Stimulated activated CD4-positive, alpha-beta T cell treated with anti-CD3 and anti-CD28 coated beads, Interleukin-4, amount 100 ng/mL, for 24 hours (primary cell): ENCODE results near the gene KIAA0753.

ENCODE experiments used
- DNase-seq: peaks from one replicate; pipeline ENCODE4 v3.0.0-alpha.2; 2020

The KIAA0753 gene

DNA sequence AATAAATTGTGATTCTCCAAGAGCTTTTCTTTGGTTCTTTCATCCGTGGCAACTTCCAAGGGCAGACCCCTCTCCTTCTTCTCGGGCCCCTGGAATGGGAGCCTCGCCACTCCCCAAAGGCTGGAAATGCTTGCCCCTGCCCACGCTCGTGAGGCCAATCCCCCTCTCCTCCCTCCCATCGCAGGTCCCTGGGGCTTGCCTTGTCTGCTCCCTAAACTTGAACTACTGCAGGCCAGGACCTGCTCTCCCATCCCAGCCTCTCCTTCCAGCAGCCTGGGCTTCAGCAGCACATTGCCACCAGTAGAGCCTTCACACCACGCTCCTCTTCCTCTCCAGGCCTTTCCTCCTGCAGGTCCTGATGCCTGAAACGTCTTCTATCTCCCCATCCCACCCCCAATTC lies 95.2 kb downstream of the KIAA0753 start:
- DNase-seq = no peak

DNA sequence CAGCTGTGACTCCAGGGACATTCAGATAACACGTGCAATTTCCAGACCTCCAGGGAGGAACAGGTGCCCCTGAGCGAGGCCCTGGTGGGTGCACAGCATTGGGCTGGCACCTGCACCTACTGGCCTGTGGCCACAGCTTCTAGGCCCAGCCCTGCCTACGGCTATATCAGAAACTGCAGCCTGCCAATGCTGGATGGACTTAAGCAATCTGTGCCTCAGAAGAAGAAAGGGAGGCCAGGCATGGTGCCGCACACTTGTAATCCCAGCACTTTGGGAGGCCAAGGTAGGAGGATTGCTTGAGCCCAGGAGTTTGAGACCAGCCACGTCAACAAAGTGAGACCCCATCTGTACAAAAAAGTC lies 96.5 kb downstream of the KIAA0753 start:
- no peak for DNase-seq

DNA sequence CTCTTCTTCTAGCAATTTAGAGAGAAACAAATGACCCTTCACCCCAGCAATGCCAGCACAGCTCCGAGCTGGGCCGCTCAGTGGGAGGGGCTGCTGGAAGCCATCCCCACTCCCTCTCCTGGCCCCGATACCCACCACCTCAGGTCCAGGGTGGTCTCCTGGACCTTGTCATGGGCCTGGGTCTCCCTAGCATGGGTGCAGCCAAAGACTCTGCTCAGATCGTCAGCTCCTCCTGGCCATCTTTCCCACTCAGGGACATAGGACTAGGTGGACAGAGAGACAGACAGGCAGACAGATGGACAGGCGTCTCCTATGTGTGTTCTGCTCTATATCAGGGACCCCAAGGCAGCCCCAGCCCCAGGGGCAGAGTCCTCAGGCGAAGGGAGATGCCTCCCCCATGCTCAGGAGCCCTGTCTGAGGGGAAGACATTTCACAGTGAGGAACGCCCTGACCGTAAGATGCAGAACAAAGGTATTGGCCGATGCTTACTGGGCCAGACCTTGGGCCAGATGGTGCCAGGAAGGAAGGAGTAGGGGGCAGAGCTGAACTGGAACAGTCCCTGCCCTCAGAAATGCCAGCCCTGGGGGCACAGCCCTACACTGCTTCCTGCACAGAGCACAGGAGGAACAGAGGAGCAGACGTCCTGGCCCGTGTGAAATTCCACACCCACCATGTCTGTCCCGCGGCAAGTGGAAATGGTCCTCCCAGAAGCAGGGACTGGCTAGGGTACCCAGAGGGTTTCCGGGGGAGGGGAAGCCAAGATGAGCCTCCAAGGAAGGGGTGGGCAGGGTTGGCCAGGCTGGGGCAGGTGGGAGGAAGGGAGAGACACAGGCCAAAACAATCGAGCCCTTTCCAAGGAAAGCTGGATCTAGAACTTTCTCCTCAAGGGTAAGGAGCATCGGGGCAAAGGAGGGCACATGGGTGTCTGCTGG lies 97.2 kb downstream of the KIAA0753 start:
- no peak for DNase-seq

DNA sequence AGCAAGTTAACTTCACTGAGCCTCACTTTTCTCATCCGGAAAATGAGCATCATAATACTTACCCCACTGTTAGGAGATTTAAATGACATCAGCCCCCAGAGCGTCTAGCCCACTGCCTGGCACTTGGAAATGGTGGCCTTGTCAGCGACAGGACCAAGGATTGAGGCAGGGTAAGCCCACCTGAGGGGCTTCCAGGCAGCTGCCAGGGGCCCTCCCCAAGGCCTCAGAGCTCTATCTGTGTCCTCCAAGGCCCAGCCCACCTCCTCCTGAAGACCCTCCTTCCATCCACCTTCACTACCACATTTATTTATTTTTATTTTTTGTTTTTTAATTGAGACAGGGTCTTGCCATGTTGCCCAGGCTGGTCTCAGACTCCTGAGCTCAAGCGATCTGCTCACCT lies 97.9 kb downstream of the KIAA0753 start:
- no peak for DNase-seq

DNA sequence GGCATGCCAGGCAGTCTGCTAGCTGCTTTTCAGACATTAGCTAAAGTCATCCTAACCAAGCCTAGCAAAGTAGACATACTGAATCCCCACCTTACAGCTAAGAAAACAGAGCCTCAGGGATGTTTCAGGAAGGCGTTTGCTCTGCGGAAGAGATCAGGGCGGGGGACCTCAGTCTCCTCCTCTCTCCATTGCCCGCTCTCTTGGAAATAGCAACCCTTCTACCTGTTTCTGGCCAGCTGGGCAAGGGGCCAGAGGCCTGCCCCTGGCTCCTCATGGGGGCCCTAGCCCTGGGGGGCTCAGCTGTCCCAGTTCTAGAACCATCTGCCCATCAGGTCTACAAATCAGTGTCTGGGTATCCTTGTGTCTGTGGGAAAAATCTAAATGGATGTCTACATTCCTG lies 98.6 kb downstream of the KIAA0753 start:
- DNase-seq = no peak

DNA sequence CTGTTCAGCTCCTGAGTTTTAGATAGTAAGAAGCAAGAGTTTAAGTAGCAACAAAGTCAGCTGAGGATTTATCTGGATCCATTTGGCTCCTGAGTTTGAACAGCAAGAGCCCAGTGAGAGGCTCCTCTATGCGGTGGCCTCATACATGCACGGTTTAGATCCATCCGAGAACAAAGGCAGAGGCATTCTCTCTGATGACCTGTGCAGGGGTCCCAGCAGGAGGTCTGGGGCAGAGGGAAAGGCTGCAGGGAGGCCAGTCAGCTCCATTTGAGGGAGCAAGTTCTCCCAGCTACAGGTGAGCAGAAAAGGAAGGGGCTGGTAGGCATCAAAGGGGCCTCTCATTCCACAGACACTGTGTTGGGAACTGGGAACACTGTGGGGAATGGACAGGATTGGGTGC lies 100.6 kb downstream of the KIAA0753 start:
- DNase-seq = no peak

DNA sequence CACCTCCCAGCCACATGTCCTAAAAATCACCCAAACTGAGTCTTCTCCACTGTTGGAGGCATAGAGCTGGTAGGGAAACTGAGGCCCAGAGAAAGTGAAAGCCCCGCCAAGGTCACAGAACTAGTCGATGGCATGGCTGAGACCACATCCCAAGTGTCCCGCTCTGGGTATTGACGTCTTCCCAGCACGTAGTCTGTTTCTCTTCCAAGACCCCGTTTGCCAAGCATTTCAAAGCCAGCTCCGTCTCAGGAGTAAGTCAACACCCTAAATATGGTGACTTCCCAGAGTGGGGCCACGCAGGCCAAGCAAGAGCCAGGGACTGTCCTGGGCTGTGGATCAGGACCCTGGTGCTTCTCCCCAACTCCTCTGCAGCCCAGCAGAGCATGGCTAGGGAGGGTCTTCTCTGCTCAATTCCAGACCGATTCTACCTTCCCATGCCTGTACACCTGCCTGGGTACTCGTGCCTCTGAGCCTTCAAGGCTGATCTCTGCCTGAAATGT lies 103.9 kb downstream of the KIAA0753 start:
- no peak for DNase-seq

DNA sequence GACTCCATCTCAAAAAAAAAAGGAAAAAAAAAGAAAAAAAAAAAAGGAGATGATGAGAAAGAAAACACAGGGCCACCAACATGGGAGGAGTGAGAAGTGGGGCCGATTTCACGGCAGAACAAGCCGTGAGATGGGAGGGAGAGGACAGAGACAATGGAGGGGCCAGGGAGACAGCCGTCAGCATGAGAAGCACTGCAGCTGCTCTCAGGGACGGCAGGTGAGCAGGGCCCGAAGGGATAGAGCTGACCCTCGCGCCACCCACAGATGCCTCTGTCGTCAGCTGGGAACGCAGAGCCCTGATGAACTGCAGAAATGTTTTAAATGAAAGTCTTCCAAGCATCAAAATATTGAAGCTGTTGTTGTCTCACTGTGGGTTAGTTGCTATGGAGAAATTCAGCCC lies 104.5 kb downstream of the KIAA0753 start:
- no peak for DNase-seq

DNA sequence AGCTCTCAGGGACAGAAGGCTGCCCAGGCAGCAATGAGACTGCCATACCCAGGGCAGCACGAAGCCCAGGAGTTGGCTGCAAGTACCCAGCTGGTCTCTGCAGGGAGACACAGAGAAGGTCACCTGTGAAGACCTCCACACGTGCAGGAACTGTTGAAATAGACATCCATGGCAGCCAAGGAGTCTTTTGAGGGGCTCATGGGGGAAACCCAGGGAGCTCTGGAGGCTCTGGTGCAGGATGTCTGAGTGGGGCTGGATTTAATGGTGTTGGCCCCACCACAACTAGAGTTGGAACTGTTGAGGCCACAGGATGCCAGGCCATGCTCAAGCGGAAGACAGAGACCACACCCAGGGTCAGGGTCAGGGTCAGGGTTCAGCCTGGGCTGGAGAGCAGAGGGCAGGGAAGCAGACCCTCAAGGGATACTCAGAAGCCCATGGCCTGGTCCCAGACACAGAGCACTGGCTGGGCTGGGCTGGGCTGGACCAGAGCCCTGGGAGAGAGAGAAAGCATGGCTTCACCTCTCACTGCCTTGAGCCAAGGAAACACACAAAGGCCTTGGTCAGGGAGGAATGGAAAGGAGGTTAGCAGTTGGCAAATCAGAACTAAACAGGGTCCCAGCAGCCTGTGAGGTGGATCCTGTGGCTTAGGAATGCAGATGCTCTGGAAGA lies 105.5 kb downstream of the KIAA0753 start:
- no peak for DNase-seq

DNA sequence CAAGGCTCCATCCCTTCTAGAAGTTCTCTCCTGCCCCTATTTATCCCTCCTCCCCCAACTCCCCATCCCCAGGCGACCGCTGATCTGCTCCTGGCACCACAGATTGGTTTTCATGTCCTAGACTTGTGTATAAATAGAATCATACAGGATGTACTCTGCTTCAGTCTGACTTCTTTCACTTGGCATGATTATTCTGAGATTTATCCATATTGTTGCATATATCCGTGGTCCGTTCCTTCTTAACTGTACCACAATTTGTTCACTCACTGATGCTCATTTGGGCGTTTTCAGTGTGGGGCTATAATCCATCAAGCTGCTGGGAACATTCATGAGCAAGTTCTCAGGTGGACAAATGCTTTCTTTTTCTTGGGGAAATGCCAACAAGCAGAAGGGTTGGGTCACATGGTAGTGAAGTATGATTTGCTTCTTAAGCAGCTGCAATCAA lies 108.0 kb downstream of the KIAA0753 start:
- no peak for DNase-seq

DNA sequence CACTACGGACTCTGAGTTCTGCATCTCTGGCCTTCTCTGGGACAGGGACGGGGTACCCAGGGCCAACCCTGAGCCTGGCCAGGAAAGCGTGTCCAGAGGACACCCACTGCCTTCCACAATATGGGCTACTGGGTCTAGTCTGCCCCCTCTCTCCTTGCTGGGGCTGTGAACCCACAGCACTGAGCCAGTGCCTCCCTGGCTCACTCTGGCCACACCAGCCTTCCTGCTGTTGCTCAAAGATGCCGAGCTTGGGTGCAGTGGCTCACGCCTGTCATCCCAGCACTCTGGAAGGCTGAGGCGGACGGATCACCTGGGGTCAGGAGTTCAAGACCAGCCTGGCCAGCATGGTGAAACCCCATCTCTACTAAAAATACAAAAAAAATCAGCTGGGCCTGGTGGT lies 108.9 kb downstream of the KIAA0753 start:
- DNase-seq = no peak

DNA sequence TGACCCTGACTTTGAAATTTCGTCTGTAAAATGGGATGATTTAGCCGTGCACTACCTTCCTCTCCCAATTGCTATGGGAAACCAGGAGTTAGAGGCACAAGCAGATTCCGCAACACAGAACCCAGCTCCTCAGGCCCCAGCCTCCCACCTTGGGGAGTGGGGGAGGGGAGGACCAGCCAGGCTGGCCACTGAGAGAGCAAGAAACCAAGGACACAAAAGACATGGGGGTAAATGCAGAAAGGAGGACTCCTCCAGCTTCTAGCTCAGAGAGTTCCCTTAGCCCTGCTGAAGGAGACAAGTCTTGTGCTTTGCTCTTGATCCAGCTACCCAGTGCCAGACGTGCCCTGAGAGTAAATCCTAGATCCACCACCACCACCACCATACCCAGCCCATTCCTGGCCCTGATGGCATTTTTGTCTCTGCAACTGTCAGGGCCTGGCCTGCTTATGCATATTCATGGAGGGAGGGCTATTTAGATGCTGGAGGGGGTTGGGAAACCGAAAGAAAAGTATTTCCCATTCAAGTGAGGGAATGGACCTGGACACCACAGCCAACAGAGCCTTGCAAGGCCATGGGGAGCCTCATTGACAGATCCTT lies 110.1 kb downstream of the KIAA0753 start:
- DNase-seq = no peak

DNA sequence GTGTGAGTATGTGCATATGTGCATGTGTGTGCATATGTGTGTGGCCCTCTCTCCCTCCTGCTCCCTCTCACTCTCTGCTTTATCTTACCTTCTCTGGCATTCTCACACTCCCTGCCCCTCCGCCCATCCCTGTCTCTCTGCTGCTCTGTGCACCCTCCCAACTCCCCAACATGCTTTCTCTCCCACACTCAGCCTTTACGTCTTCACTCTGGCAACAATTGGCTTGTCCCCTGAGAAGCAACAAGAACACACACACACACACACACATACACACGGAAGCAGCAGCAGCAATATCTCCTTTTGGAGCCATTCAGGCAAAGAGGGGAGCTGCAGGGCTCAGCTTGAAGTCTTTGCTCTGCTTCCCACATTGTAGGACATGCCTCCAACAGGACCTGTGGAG lies 112.0 kb downstream of the KIAA0753 start:
- DNase-seq = no peak
